HG03342 (cell line): ENCODE data around the gene CCDC13.
"Not testable (repeated sequence)": the region's sequence is repeated elsewhere in the genome, so short reads cannot be mapped to it uniquely, and the experiment has no call there.

Experiments
- ATAC-seq: cut with Tn5 transposase; IDR thresholded peaks from one replicate; pipeline ENCODE4 v1.9.1; 2021; ENCODE audit warnings: mild to moderate bottlenecking, moderate library complexity; ENCODE audit not compliant: unreplicated experiment

CCDC13 gene, protein sequence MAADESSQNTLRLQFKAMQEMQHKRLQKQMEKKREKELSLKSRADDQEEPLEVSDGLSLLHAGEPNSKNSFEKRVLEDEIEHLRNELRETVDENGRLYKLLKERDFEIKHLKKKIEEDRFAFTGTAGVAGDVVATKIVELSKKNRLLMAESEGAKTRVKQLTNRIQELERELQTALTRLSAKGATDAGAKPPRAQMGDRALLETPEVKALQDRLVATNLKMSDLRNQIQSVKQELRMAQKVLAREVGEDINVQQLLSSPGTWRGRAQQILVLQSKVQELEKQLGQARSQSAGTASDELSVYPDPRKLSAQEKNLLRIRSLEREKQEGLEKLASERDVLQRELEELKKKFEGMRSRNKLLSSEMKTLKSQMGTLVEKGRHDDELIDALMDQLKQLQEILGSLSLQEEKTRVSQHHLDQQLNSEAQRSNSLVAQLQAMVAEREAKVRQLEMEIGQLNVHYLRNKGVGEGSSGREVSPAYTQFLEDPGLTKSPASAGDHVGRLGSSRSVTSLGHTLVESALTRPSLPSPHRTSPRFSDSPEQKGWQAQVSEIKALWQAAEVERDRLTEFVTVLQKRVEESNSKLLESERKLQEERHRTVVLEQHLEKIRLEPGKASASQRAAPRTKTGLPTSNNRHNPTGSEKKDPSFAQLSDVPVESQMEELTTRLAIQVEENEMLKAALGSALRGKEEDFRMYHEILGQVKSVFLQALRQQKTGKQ

DNA sequence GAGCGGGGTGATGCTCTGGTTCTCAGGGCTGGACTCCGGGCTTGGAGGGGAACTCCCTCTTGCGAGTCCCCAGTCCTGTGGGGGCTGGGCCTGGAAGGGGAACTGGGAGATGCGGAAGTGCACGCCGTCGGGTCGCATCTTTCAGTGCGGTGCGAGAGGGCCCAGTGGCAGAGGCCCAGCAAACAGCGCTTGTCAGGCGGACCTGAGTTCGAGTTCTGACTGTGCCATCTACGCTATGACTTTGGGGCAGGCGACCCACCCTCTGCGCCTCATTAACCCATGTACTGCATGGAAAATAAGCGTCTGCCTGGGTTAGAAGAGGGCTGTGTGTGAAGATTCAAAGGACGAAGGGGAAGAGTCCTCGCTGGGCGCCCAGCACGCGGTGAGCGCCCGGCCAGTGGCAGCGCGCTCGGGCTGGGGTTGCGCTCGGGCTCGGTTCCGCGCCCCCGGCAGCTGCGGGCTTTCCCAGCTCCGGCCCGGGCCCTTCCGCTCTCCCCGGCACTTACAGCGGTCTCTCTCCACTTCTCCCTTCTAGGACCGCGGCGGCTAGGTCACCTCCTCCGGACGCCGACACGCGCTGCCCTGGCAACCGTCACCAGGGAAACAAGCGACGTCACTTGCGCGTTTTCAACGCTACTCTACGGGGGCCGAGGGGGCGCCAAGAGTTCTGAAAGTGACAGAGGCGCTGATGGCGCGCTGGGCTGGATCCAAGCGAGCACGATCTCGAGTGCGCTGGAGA, at the start of gene CCDC13:
TSS of gene CCDC13 (minus strand) at position 584 of the 739 bp plus-strand sequence. CDS start 14,908 bp downstream, outside the sequence.
- ATAC-seq = peak; percentile 98

DNA sequence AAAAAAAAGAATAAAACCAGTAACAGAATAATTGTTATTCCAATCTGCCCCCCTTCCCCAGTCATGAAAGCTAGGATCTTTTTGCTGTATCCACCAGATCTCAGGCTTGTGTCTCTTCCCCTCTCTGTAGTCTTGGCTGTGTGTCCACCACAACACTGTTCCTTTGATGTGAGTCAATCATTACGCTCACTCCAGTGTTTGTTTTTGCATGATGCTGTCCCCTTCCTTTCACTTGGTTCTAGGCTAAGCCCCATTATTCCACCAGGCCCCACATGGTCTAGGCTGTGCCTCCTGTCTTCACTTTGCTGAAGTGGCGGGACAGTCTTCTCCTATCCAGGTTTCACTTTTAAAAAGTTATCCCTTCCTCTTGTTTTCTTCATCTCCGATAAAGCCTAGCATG, 49.8 kb upstream of the CCDC13 start:
- no peak for ATAC-seq

DNA sequence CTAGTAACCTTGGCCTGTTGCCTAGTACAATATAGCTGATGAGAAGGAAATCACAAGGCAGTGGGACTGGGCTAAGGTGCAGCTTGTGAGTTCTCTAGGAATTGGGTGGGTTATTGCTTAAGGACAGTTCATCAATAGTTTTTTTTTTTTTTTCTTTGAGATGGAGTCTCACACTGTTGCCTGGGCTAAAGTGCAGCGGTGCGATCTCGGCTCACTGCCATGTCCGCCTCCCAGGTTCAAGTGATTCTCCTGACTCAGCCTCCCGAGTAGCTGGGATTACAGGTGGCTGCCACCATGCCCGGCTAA, 47.6 kb upstream of the CCDC13 start:
- ATAC-seq = no peak

DNA sequence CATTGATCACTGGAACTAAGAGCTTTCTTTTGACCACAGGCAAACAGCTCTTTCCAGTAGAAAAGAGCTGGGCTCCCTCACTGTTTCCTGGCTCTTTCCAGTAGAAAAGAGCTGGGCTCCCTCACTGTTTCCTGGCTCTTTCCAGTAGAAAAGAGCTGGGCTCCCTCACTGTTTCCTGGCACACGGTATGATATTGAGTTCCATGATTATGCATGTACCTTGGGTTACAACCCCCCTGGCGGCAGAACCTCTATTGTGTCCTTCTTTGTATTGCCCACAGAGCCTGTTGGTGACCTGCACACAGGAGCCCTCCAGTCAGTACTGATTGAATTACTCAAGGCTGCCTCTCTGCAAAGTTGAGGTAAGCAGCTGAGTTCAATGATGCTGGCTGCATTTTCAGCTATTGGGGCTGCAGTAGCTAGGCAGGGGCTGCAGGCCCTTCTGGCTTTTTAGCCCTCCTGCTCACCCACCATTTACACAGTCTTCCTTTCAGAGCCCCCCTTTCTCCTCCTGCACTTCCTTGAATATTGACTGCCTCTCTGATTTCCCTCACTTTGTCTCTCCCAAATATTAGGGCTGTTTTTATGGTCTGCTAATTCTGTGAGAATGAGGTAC, 46.4 kb upstream of the CCDC13 start:
- ATAC-seq = no peak

DNA sequence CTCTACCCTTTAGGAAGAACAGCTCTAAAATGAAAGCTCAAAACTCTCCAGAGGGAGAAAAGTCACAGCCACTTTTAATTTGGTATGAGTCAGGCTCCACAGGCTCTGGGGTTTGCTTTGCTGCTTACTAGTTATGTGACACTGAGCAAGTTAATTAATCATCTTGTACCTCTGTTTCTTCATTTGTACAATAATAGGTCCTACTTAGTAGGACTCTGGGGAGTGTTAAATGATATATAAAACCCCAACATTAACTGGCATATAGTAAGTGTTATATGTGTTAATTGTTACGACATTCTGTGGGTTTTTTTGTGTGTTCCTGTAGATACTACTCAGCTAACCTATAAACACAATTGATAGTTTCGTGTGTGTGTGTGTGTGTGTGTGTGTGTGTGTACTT, 42.8 kb upstream of the CCDC13 start:
- ATAC-seq = no peak

DNA sequence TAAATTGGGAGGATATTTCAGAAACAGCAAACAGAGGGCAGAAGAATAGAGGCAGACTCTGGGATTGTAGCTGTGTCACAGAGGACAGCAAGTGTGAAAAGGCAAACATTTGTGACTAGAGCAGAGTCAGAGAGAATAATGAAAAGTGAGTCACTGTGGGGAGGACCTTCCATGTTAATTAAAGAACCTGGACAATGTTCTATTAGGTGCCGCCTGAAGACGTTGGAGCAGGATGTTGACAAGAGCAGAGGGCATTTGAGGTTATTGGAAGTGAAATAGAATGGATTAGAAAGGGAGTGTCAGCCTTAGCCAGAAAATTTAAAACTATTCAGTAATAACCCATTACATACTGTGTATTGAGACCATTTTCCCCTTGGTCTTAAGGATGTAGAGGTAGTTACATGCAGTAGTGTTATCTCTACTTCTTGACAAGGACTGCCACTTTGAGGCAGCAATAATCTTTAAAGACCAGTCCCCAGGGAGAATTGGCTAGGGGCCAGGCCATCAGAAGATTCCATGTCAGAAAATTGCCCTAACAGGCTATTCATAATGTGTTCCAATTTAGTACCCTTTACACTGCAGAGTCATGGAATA, 42.0 kb upstream of the CCDC13 start:
- no peak for ATAC-seq

DNA sequence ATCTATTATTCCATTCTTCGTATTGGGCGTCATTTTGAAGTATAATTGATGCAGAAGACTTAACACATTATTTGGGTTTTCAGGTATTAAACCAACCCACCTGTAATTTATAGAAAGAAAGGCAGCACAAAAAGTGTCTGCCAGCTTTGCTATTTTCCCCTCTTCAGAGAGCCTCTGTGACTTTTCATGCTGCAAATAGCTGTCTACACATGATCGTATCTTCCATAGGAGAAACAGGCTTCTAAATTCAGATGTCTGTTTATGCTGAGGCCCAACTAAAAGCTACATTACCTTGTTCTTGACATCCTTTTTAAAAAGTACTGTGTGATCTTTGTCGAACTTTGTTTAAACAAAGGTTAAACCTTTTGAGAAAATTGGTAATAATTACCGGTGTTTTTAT, 41.2 kb upstream of the CCDC13 start:
- no peak for ATAC-seq

DNA sequence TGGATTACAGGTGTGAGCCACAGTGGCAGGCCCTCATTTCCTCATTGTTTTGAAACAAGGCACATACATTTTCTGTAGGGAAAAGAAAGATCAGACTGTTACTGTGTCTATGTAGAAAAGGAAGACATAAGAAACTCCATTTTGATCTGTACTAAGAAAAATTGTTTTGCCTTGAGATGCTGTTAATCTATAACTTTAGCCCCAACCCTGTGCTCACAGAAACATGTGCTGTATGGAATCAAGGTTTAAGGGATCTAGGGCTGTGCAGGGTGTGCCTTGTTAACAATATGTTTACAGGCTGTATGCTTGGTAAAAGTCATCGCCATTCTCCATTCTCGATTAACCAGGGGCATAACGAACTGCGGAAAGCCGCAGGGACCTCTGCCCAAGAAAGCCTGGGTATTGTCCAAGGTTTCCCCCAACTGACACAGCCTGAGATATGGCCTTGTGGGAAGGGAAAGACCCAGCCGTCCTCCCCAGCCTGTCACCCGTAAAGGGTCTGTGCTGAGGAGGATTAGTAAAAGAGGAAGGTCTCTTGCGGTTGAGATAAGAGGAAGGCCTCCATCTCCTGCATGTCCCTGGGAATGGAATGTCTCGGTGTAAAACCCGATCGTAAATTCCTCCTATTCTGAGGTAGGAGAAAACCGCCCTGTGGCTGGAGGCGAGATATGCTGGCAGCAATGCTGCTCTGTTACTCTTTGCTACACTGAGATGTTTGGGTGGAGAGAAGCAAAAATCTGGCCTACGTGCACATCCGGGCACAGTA, 38.2 kb upstream of the CCDC13 start:
- ATAC-seq = not testable (repeated sequence)

DNA sequence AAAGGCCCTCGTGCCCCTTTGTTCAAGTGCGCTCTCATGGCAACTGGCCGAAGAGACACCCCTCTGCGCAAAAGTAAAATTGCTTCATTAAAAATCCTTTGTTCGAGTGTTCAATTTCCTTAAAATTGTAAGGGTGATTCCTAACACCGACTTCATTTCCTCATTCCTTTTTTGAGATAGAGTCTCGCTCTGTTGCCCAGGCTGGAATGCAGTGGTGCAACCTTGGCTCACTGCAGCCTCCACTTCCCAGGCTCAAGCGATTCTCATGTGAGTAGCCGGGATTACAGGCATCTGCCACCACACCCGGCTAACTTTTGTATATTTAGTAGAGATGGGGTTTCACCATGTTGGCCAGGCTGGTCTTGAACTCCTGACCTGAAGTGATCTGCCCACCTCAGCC, 37.7 kb upstream of the CCDC13 start:
- not testable (repeated sequence) for ATAC-seq

DNA sequence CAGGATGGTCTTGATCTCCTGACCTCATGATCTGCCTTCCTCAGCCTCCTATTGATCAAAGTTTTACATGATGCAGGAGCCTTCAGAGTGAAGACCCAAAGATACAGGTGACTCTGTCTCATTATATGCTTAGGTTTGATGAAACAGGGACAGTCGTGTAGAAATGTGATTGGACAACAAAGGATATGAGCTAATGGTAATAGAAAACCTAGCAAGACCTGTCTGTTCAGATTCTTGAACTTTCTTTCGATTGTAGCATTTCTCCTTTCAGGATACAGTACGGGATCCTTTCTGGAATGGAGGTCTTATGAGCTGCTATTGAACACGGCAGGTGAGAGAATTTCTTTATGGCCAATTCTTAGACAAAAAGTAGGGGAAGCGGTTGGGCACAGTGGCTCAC, 36.1 kb upstream of the CCDC13 start, which contains the start of gene ACKR2:
TSS of gene ACKR2 (plus strand) at position 244 of the 400 bp plus-strand sequence. CDS start 55,058 bp downstream, outside the sequence.
- ATAC-seq = no peak

DNA sequence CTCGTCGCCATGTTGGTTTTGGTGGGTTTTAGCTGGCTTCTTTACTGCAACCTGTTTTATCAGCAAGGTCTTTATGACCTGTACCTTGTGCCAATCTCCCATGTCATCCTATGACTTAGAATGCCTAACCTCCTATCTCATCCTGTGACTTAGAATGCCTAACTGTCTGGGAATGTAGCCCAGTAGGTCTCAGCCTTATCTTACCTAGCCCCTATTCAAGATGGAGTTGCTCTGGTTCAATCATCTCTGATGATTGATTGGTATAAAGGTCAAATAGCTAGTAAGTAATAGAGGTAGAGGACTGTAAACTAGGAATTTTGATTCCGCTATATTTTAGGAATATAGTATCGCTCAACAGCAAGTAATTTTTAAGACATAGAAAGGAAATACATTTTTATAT, 34.9 kb upstream of the CCDC13 start:
- no peak for ATAC-seq

DNA sequence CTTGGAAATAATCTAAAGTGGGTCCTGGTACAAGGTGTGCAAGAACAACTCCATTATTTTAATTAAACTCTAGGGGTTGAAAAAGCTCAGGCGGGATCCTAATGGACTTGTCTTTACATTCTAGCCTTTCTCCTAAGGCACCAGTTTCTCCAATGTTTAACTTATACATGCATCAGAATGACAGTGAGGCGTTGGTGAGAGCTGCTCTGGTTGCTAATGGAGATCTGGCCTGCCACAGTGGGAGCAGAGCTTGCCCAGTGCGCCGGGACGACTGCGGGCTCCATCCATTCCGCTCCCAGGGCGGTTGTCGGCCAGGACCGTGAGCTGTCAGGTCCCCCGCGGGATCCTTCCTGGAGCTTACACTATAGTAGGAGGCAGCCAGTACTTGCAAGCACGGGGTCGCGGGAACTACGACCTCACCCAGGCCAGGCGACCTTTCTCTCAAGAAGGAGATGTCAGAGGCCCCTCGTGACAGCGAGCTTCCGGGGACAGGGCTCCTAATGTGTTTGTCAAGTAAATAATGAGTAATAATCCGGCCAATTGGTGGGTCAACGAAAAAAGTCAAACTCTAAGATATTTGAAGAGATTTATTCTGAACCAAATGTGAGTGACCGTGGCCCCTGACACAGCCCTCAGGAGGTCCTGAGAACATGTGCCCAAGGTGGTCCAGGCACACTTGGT, 32.2 kb upstream of the CCDC13 start:
- ATAC-seq = no peak

DNA sequence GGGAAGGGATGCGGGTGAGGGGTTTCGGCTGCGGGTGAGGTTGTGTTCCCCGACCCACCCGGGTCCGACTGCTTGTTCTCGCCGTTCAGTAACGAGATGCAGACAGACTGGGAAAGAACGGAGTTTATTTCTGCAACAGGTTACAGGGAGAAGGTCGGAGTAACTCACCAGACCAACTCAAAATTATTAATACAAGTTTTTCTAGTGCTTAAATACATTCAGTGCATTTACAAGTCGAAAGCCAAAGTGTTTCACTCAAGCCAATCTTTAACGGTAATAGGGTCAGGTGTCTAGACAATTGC, 31.7 kb upstream of the CCDC13 start:
- ATAC-seq = no peak

DNA sequence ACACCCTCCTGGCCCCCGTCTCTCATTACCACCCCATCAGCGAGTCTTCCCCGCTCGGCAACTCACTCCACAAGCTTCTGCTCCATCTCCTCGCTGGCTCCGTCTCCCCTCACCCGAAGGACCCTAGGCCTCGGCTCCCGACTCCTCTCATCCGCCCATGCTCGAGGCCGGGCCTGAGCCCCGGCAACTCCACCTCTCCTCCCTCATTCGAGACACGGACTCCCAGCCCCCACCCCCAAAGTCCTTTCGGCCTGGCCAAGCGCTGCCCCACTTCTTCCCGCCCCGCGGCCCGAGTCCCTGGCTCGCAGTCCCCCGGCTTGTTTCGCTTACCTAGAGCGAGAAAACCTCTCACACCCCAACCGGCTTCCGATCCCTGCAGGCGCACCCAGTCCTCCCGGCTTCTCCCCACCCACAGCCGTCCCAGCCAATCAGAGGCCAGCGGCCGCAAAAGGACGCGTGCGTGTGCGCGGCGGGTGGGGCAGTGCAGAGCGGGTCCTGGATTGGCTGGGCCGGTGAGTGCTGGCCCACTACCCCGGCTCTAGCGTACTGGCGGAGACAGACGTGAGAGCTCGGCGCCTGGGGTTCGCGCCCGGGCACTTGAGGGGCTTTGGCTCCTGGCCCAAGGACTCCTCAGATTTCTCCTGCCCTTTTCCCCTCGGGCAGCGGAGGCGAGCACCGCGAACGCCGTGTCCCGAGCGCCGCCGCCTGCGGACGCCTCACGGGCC, 31.2 kb upstream of the CCDC13 start, which contains the start of gene HIGD1A:
TSS of gene HIGD1A (minus strand) at position 385 of the 725 bp plus-strand sequence. CDS start 10,237 bp downstream, outside the sequence.
- ATAC-seq = peak; percentile 99

DNA sequence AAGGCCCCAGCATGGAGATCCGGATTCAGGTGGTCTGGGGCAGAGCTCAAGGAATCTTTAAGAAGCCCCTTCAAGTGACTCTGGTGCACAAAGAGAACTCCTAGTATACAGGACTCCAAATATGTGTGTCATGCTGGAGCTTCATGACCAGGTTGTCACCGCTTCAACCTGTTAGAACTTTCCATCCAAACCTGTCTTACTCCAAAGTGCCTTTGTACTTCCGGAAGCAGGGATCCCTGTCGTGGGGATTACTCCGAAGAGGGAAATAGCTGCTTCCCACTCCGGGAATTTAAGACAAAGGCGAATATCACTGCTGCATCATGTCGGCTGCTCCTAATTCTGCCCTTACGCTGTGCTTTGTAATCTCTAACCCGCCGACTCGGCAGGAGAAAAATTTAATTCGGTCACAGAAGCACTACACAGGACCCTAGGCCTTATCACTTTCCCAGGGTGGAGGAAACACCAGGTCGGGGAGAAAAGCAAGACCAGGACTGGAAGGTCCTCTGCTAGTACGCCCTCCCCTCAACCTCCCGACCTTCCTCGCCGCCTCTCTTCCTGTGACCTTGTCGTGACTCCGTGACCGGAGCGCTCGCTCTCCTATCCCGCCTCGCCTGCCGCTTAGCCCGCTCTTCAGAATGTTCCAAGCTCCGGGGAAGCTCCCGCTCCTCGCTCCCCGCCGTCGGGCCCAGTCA, 30.5 kb upstream of the CCDC13 start:
- peak; percentile 27 for ATAC-seq

DNA sequence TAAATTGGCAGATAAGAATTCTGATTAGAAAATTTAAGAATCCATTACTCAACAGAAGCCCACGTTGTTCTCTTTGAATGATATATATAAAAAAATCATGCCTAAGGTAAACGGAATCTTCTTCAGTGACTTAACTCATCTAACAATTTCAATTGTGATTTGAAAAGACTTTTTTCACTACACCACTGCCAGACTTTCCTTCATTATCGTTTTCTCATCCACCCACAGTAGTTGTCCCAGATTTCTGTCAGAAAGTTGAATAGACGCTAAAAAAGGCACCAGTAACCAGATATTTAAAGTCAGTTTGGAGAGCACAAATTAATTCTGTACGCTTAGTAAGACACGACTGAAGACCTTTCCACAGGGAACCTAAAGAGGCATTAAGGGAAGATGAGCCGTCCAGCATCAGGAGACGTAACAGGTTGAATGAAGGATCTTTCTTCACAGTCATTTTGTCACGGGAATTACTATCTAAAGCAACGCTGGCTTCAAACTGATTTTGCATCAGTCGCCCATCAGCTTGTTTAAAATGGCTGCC, 29.9 kb upstream of the CCDC13 start:
- ATAC-seq = no peak

DNA sequence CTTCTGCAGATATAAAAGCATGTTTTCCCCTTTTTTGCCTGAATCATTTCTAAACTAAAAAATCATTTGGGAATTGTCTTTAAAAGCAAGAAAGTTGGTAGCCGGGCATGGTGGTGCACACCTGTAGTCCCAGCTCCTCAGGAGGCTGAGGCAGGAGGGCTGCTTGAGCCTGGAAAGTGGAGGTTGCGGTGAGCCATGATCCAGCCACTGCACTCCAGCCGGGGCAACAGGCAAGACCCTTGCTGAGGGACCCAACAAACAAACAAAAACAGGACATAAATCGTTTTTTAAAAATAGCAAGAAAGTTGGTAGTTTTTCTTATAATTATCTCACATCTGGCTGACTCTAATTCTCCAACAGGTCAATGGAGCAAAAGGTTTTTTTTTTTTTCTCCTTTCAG, 28.7 kb upstream of the CCDC13 start:
- ATAC-seq = no peak

DNA sequence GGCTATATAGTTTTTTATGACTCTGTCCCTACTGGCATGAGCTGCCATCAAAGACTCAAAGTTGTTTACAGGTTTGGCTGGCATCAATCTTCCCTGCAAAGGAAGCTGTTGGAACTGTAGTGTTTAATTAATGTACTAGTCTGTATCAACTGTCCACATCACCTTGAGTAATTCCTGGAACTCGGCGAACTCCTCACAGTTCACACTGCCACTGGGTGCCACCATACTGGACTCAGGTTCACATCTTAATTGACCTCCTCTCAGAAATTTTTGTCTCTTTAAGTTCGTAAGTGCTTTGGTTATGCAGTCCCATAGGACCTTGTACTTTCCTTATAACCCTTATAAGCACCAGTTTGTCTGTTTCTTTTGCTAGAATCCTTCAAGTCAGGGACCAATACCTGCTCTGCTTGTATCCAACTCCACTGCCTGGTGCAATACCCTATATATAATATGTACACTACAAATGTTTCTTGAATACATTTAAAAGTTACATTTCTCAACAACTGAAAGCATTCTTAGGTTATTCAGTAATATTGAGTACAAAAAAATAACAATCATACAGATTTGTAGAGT, 28.1 kb upstream of the CCDC13 start:
- no peak for ATAC-seq
